ENCODE results near the gene SPG21. TPM values are rescaled to one million over a fixed set of nuclear protein-coding genes. Genes with fewer than 3 reads are reported as not detected.

The SPG21 gene
- total and polyA plus RNA-seq, 2 of the 13 experiments (the other 11 are each of a cell fraction or from before 2014, with no cell fraction given): 36.7 to 42.4 TPM

GRCh38 chr15:64989416-64990167 lies at the start of gene SPG21 (continued):
- TF ChIP-seq ZNF280D (CRISPR knock-in tag; IDR thresholded peaks at IDR 0.05) (no peak), PTBP1 (IDR thresholded peaks at IDR 0.05; ENCODE audit: low read depth, low read length, poor library complexity, severe bottlenecking) (peak; percentile 43), CBX1 (IDR thresholded peaks at IDR 0.05; ENCODE audit: low read depth) (peak; percentile 48), CC2D1A (CRISPR knock-in tag; IDR thresholded peaks at IDR 0.05) (no peak), BRCA1 (CRISPR knock-in tag; IDR thresholded peaks at IDR 0.05) (no peak), KDM2A (CRISPR knock-in tag; IDR thresholded peaks at IDR 0.05; ENCODE audit: borderline replicate concordance, low read depth) (peak; percentile 45; the same call in 1 of the 2 replicates), ZFP37 (CRISPR knock-in tag; IDR thresholded peaks at IDR 0.05; ENCODE audit: borderline replicate concordance) (0 out of 2 replicates have a peak, but pooled peaks have one; percentile 34), SMAD3 (CRISPR knock-in tag; IDR thresholded peaks at IDR 0.05) (no peak), USF2 (IDR thresholded peaks at IDR 0.05; ENCODE audit: low read depth, low read length) (peak; percentile 85), USF2 (CRISPR knock-in tag; IDR thresholded peaks at IDR 0.05; ENCODE audit: borderline replicate concordance) (peak; percentile 81; the same call in 1 of the 2 replicates), RAD51 (IDR thresholded peaks at IDR 0.05; ENCODE audit: borderline replicate concordance) (peak; percentile 90), ZNF740 (CRISPR knock-in tag; IDR thresholded peaks at IDR 0.05) (0 out of 2 replicates have a peak, but pooled peaks have one; percentile 77), DMAP1 (CRISPR knock-in tag; IDR thresholded peaks at IDR 0.05) (peak; percentile 74; the same call in 1 of the 2 replicates), ERF (CRISPR knock-in tag; IDR thresholded peaks at IDR 0.05) (0 out of 2 replicates have a peak, but pooled peaks have one; percentile 42), SAFB2 (CRISPR knock-in tag; IDR thresholded peaks at IDR 0.05; ENCODE audit: borderline replicate concordance, low read depth) (peak; percentile 86), TFDP1 (CRISPR knock-in tag; IDR thresholded peaks at IDR 0.05; ENCODE audit: borderline replicate concordance) (0 out of 2 replicates have a peak, but pooled peaks have one; percentile 59), ZNF296 (CRISPR knock-in tag; conservative IDR thresholded peaks at IDR 0.05) (peak; percentile 81; the same call in 1 of the 2 replicates), TAF1 (CRISPR knock-in tag; IDR thresholded peaks at IDR 0.05) (peak; percentile 30; the same call in 1 of the 2 replicates), FUBP1 (CRISPR knock-in tag; IDR thresholded peaks at IDR 0.05; ENCODE audit: borderline replicate concordance) (no peak)
